Measurements from ENCODE around the gene CENPV. TPM values are rescaled to one million over a fixed set of nuclear protein-coding genes. Genes with fewer than 3 reads are reported as not detected.
A peak's percentile ranks its signal among the peaks of the same experiment; 100 is the strongest.

Gene CENPV
- total RNA-seq, 2 experiments from 2014 or later = 18.5 to 19.4 TPM

- Histone ChIP-seq H3K36me3 (ENCODE audit: insufficient read depth, low read length) (peaks cover 18% of the 10 kb centered on the region), H3K4me1 (ENCODE audit: insufficient read depth, low read length) (peaks cover 8% of the 10 kb centered on the region), H3K4me3 (ENCODE audit: low read length) (no peak overlapping the region), H3K27ac (ENCODE audit: low read depth in 1 of 2, low read length in 2 of 2) (no peak overlapping the region), H3K9me3 (ENCODE audit: control insufficient read depth in 1 of 2, insufficient read depth in 1 of 2, low read length in 2 of 2) (no peaks in the 10 kb centered on the region), H3K27me3 (ENCODE audit: control insufficient read depth in 1 of 2, insufficient read depth in 2 of 2, low read length in 2 of 2) (no peaks in the 10 kb centered on the region)
- ChIA-PET POLR2A (interaction anchor here (0.6 kb wide), 1 partner anchor 118 kb away, joined by 3 read pairs; no protein-coding TSS in a partner anchor), CTCF (no interaction called here)
- Mint-ChIP-seq H3K4me1 (ENCODE audit: low read depth) (peaks cover 17% of the 10 kb centered on the region), H3K4me3 (no peak overlapping the region), H3K9me3 (no peaks in the 10 kb centered on the region), H3K36me3 (ENCODE audit: low read depth) (peaks cover 40% of the 10 kb centered on the region), H3K27ac (no peak overlapping the region), H3K27me3 (no peaks in the 10 kb centered on the region)
- intact Hi-C loops (cut with DNase I, micrococcal nuclease) = no loop called here
- TF ChIP-seq CTCF (IDR thresholded peaks at IDR 0.05) = no peak
- no peak for ATAC-seq (ENCODE audit: poor library complexity)
- DNase-seq = no peak
These were observed 47.1 kb downstream of the CENPV start for GRCh38 chr17:16306211-16306610.

GRCh38 chr17:16304830-16305229, 48.4 kb downstream of the CENPV start:
- Histone ChIP-seq H3K36me3 (ENCODE audit: insufficient read depth, low read length) (peaks cover 22% of the 10 kb centered on the region), H3K4me3 (ENCODE audit: low read length) (no peak overlapping the region), H3K27me3 (ENCODE audit: control insufficient read depth in 1 of 2, insufficient read depth in 2 of 2, low read length in 2 of 2) (no peaks in the 10 kb centered on the region), H3K27ac (ENCODE audit: low read depth in 1 of 2, low read length in 2 of 2) (no peak overlapping the region), H3K4me1 (ENCODE audit: insufficient read depth, low read length) (no peaks in the 10 kb centered on the region), H3K9me3 (ENCODE audit: control insufficient read depth in 1 of 2, insufficient read depth in 1 of 2, low read length in 2 of 2) (no peaks in the 10 kb centered on the region)
- TF ChIP-seq CTCF (IDR thresholded peaks at IDR 0.05) = peak; percentile 46
- Mint-ChIP-seq H3K27ac (no peak overlapping the region), H3K4me1 (ENCODE audit: low read depth) (peaks cover 5% of the 10 kb centered on the region), H3K27me3 (no peaks in the 10 kb centered on the region), H3K36me3 (ENCODE audit: low read depth) (peaks cover 39% of the 10 kb centered on the region), H3K4me3 (no peak overlapping the region), H3K9me3 (no peaks in the 10 kb centered on the region)
- DNase-seq (peak in 5 of 14 experiments; percentile 10 to 40 (median 16)), ATAC-seq (ENCODE audit: poor library complexity) (peak; percentile 74)
- intact Hi-C loops (cut with DNase I, micrococcal nuclease) = no loop called here
- ChIA-PET POLR2A (interaction anchor here (1.0 kb wide), 1 partner anchor 19 kb away, joined by 3 read pairs; no protein-coding TSS in a partner anchor), CTCF (interaction anchor here (1.1 to 1.4 kb wide), 2 partner anchors 19 to 49 kb away, joined by 6 to 11 read pairs; partner anchors contain the start of gene CENPV)

GRCh38 chr17:16302856-16303255, 50.4 kb downstream of the CENPV start:
- H3K9me3 ChIP-seq (ENCODE audit: control insufficient read depth in 1 of 2, insufficient read depth in 1 of 2, low read length in 2 of 2) = no peaks in the 10 kb centered on the region
- no peak overlapping the region for H3K27ac ChIP-seq (ENCODE audit: low read depth in 1 of 2, low read length in 2 of 2)
- no peak overlapping the region for H3K4me3 ChIP-seq (ENCODE audit: low read length)
- TF ChIP-seq CTCF (IDR thresholded peaks at IDR 0.05) = no peak
- Mint-ChIP-seq H3K27me3 (no peaks in the 10 kb centered on the region), H3K4me1 (ENCODE audit: low read depth) (peaks cover 17% of the 10 kb centered on the region), H3K36me3 (ENCODE audit: low read depth) (peaks cover 43% of the 10 kb centered on the region), H3K27ac (no peak overlapping the region), H3K4me3 (no peak overlapping the region), H3K9me3 (no peaks in the 10 kb centered on the region)
- intact Hi-C loops (cut with DNase I, micrococcal nuclease) = no loop called here
- DNase-seq = no peak
- POLR2A ChIA-PET = no interaction called here
- no peak for ATAC-seq (ENCODE audit: poor library complexity)
- peaks cover 11% of the 10 kb centered on the region for H3K4me1 ChIP-seq (ENCODE audit: insufficient read depth, low read length)
- H3K27me3 ChIP-seq (ENCODE audit: control insufficient read depth in 1 of 2, insufficient read depth in 2 of 2, low read length in 2 of 2) = no peaks in the 10 kb centered on the region
- CTCF ChIA-PET = interaction anchor here (3.1 kb wide), 1 partner anchor 17 kb away, joined by 8 read pairs; no protein-coding TSS in a partner anchor
- H3K36me3 ChIP-seq (ENCODE audit: insufficient read depth, low read length) = peaks cover 24% of the 10 kb centered on the region

Measured in CD4-positive, alpha-beta T cell (primary cell).